SK-N-DZ (cell line): ENCODE measurements around the gene PTOV1.

ENCODE experiments used
- DNase-seq: peaks from one replicate; pipeline ENCODE4 v3.0.0-alpha.2; 2015; ENCODE audit warnings: low spot score

PTOV1 gene

GRCh38 chr19:49858088-49858985 lies 7.4 kb downstream of the PTOV1 start:
- no peak for DNase-seq

DNA sequence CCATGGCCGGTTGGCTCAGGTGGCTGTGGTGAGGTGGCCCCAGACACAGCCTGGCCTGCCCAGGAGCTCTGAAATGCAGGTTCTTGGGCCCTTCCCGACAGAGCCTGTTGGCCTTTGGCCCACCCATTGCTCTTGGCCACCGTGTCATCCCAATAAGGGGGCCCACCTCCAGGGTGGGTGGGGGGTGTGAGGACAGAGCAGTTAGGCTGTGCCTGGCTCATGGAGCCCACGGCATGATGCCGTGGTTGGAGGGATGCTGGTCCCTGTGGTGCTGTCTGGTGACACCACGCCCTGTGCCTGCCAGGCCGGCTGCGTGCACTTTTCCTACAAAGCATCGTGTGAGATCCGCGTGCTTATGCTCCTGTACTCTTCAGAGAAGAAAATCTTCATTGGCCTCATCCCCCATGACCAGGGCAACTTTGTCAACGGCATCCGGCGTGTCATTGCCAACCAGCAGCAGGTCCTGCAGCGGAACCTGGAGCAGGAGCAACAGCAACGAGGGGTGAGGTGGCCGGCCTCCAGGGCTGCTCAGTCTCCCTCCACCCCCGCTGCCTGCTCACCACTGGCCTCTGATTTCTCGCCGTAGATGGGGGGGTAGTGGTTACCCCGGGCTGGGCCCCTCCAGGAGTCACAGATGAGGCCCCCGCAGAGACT lies 8.8 kb downstream of the PTOV1 start:
- DNase-seq, result no peak

DNA sequence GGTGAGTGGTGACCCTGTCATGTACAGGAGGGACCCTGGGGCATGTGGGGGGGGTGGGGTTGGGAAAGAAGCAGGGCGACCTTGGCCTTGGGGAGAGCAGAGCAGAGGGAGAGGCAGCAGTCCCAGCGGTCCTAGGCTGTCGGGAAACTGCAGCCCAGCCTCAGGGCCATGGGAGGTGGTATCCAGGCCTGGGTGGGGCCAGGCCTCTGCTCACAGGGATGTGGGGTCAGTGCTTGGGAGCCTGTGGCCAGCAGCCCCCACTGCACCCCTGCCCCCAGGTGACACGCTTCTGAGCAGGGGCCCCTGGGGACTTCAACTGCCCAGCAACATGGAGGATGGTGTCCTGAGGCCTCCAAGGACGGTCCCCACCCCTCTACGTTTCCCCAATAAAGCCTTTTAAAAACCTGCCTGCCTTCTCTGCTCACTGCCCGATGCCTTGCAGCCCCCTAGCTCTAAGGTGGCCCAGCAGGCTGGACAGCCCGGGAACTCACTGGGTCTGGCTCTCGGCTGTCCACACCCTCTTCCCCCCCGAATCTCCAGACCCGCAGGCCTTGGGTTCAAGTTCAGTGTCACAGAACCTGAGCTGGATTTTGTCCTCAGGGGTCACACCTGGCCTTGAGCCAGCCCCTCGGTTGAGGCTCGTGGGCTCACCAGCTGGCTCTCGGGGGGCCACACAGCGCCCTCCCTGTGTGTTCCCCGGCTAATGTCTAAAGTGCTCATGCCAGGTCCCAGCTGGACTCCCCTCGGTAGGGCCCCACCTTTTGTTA lies 9.6 kb downstream of the PTOV1 start:
- DNase-seq, result no peak

DNA sequence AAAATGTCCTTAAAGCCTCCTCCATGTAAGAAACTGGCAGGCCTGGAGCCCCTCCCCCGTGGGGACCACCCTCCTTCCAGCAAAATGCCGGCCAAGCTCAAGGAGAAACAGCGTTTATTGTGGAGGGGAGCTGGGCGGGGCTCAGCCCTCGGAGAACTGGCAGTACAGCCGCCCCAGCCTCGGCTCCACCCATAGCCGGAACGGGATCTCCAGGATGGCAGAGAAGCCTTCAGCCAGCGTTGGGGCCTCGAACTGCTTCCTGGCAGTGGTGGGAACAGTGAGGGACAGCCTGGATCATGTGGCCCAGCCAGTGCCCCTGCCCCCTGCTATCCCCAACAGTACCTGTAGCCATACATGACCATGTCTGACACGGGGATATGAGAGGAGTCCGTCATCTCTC lies 10.1 kb downstream of the PTOV1 start:
- no peak for DNase-seq

GRCh38 chr19:49861541-49862378 lies 10.8 kb downstream of the PTOV1 start:
- no peak for DNase-seq

GRCh38 chr19:49862391-49863253 lies 11.7 kb downstream of the PTOV1 start:
- DNase-seq, result no peak

DNA sequence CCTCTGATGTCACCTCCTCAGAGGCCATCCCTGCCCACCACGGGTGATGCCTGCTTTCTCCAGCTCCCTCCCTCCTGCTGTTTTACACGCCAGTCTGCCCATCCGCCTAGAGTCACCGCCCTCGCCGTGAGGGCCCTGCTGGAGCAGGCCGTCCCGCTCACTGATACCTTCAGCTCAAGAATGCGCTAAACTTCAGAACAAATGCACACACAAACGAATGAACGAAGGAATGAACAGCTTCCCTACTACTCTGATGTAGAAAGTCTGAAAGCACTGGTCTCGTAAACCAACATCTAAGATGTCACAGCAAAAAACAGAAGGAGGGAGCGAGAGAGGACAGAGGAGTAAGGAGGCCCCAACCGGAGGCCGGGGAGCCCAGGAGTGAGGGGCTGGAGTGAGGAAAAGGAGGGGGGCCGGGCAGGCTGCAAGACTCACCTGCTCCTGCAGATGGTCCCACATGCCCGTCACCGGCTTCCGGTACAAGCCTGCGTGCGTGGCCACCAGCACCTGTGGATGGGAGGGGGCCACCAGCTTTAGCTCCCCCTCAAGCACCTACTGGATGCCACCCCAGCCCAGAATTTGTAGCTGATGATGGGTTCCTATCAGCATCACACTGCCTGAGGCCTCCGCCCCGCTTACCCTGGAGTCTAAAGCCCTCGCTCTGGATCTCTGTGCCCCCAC lies 12.4 kb downstream of the PTOV1 start:
- DNase-seq, result no peak

GRCh38 chr19:49863935-49864320 lies 13.0 kb downstream of the PTOV1 start:
- DNase-seq, result no peak

- DNase-seq, result no peak
These were observed 13.9 kb downstream of the PTOV1 start for GRCh38 chr19:49864890-49865289.

GRCh38 chr19:49866933-49867782 lies 16.2 kb downstream of the PTOV1 start, which contains the start of gene PNKP:
Gene PNKP, minus strand, starts transcription at chr19:49867576. Its CDS starts 372 bp downstream, at chr19:49867204.
- peak; percentile 90 for DNase-seq

DNA sequence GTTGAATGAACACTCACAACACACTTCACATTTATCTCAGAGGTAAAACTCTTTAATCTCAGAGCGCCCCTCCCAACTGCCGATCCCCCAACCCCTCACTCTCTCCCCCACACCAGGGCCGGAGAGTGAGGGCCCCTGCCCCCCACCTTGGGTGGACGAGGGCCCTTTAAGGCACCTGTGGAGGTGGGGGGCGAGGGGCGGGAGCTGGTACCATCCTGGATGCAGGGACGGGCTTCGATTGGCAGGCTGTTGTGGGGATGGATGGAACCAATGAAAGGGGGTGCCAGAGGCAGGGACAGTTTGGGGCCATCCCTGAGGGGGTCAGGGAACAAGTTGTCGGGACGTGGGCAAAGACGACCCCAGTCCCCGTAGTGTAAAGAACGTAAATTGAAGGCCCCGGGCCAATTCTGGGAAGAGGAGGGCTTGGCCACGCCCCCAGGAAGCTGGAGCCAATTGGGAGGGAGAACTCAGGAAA lies 18.1 kb downstream of the PTOV1 start:
- no peak for DNase-seq

- peak; percentile 98 for DNase-seq
These were observed 18.7 kb downstream of the PTOV1 start for GRCh38 chr19:49869484-49870308.

- DNase-seq, result no peak
These were observed 19.4 kb downstream of the PTOV1 start for GRCh38 chr19:49870309-49870901.

- no peak for DNase-seq
These were observed 20.5 kb downstream of the PTOV1 start for GRCh38 chr19:49871349-49871985.

GRCh38 chr19:49872245-49873128 lies 21.5 kb downstream of the PTOV1 start:
- no peak for DNase-seq

DNA sequence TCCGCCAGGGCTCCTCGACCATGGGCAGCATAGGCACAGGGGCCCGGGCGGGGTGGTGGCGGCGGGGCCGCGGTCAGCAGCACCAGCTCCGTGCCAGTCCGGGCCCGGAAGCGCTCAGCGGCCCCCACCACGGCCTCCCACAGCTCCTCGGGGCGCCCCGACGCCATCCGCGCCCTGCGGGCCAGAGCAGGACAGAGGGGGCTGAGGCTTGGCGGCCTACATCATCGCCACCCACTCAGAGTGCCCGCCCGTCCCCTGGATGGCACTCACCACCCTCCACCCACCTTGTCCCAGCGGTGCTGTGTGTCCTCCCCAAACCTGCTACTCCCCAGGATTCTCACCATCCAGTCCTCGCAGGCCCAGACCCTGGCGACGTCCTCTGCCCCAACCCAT lies 22.2 kb downstream of the PTOV1 start:
- no peak for DNase-seq
